Vagina (tissue), 2 donors: ENCODE results near the gene SIRT3. TPM values are rescaled to one million over a fixed set of nuclear protein-coding genes. Genes with fewer than 3 reads are reported as not detected.

ENCODE experiments used
- DNase-seq, 2 donors: peaks; one replicate each; pipeline ENCODE4 v3.0.0-alpha.2; 2017; ENCODE audit errors: extremely low spot score in 2 of 2
- H3K27ac ChIP-seq: fragments of 200-600 bp; sonication (generic); one replicate; pipeline ENCODE4 v1.5.1; 2019
- H3K27me3 ChIP-seq: fragments of 200-600 bp; sonication (generic); one replicate; pipeline ENCODE4 v1.5.1; 2019
- H3K36me3 ChIP-seq, 2 donors: fragments of 200-600 bp; sonication (generic); one replicate each; pipeline ENCODE4 v1.5.1; 2017 to 2019
- H3K4me1 ChIP-seq: fragments of 200-600 bp; sonication (generic); one replicate; pipeline ENCODE4 v1.5.1; 2019
- H3K4me3 ChIP-seq, 2 donors: fragments of 200-600 bp; sonication (generic); 1 replicate in 1 of 2; 2 replicates in 1 of 2; pipeline ENCODE4 v1.5.1; 2016 to 2019
- H3K9me3 ChIP-seq: fragments of 200-600 bp; sonication (generic); one replicate; pipeline ENCODE4 v1.5.1; 2019
- CTCF ChIP-seq, 3 experiments: fragments of 450-650 bp in 2 of 3; fragments of 200-600 bp in 1 of 3; sonication (generic) in 1 of 3; IDR thresholded peaks; one replicate each; pipeline ENCODE4 v1.5.1; 2017 to 2019; ENCODE audit warnings: antibody characterized with exemption in 3 of 3, mild to moderate bottlenecking in 2 of 3, moderate library complexity in 2 of 3
- POLR2A ChIP-seq, 2 donors: fragments of 450-650 bp; IDR thresholded peaks; one replicate each; pipeline ENCODE4 v1.6.1; 2017; ENCODE audit warnings: antibody characterized with exemption in 2 of 2, mild to moderate bottlenecking in 2 of 2, moderate library complexity in 2 of 2
- POLR2AphosphoS5 ChIP-seq, 2 donors: sonication (generic); formaldehyde crosslinking; IDR thresholded peaks; one replicate each; pipeline ENCODE4 v1.9.0; 2017; ENCODE audit warnings: antibody characterized with exemption in 2 of 2, mild to moderate bottlenecking in 2 of 2, low read depth in 1 of 2; ENCODE audit not compliant: insufficient read depth in 1 of 2
- intact Hi-C: fragments of 100-400 bp; cut with DNase I; formaldehyde crosslinking; loops from one replicate; pipeline ENCODE4 v1.15.1; 2023
- total RNA-seq: library from RNA; depleted of rRNA; stranded (reverse); fragments of >200 nt; gene quantifications from one replicate; pipeline ENCODE4 v1.2.3, GENCODE V29; 2016

The SIRT3 gene
- total RNA-seq, 1 donor from 2014 or later, result 5.6 TPM

GRCh38 chr11:283405-284104 lies 47.4 kb upstream of the SIRT3 start:
- H3K4me3 ChIP-seq, result no peak overlapping the region
- no peaks in the 10 kb centered on the region for H3K36me3 ChIP-seq
- peaks cover 29% of the 10 kb centered on the region for H3K27me3 ChIP-seq
- DNase-seq, result no peak
- intact Hi-C loops, result no loop called here
- H3K4me1 ChIP-seq, result peaks cover 31% of the 10 kb centered on the region
- TF ChIP-seq POLR2AphosphoS5 (IDR thresholded peaks at IDR 0.05; ENCODE audit: insufficient read depth in 1 of 2, low read depth in 1 of 2) (no peak), CTCF (IDR thresholded peaks at IDR 0.05) (no peak), POLR2A (IDR thresholded peaks at IDR 0.05) (no peak)
- no peak overlapping the region for H3K27ac ChIP-seq
- no peaks in the 10 kb centered on the region for H3K9me3 ChIP-seq

- peaks cover 29% of the 10 kb centered on the region for H3K27me3 ChIP-seq
- DNase-seq, result no peak
- intact Hi-C loops, result no loop called here
Observed at GRCh38 chr11:282630-283360, 46.7 kb upstream of the SIRT3 start.

DNA sequence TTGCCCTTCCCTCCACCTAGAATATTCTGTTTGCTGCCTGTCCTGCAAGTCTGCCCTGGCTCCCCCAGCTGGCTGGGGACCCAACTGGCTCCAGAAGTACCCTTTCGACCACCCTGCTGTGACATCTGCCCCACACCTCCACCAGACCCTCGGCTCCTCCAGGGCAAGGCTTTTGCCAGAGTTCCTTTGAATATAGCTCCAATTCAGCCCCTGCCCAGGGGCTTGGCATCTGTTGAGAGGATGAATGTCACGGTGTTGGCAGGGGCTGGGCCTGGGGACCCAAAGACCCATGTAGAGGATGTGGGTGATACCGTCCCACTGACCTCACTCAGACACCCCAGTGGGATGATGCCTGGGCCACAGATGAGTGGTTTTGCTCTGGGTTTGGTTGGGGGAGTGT lies 46.0 kb upstream of the SIRT3 start:
- peaks cover 21% of the 10 kb centered on the region for H3K4me1 ChIP-seq
- H3K27me3 ChIP-seq, result peaks cover 29% of the 10 kb centered on the region
- no peaks in the 10 kb centered on the region for H3K9me3 ChIP-seq
- intact Hi-C loops, result no loop called here
- TF ChIP-seq CTCF (IDR thresholded peaks at IDR 0.05) (no peak), POLR2A (IDR thresholded peaks at IDR 0.05) (no peak), POLR2AphosphoS5 (IDR thresholded peaks at IDR 0.05; ENCODE audit: insufficient read depth in 1 of 2, low read depth in 1 of 2) (no peak)
- no peak overlapping the region for H3K27ac ChIP-seq
- no peak overlapping the region for H3K4me3 ChIP-seq
- no peaks in the 10 kb centered on the region for H3K36me3 ChIP-seq
- no peak for DNase-seq

More at GRCh38 chr11:282630-283360, 46.7 kb upstream of the SIRT3 start:
- H3K27ac ChIP-seq, result no peak overlapping the region
- peaks cover 24% of the 10 kb centered on the region for H3K4me1 ChIP-seq
- H3K36me3 ChIP-seq, result no peaks in the 10 kb centered on the region
- no peak overlapping the region for H3K4me3 ChIP-seq
- no peaks in the 10 kb centered on the region for H3K9me3 ChIP-seq
- TF ChIP-seq POLR2A (IDR thresholded peaks at IDR 0.05) (no peak), POLR2AphosphoS5 (IDR thresholded peaks at IDR 0.05; ENCODE audit: insufficient read depth in 1 of 2, low read depth in 1 of 2) (no peak), CTCF (IDR thresholded peaks at IDR 0.05) (no peak)

DNA sequence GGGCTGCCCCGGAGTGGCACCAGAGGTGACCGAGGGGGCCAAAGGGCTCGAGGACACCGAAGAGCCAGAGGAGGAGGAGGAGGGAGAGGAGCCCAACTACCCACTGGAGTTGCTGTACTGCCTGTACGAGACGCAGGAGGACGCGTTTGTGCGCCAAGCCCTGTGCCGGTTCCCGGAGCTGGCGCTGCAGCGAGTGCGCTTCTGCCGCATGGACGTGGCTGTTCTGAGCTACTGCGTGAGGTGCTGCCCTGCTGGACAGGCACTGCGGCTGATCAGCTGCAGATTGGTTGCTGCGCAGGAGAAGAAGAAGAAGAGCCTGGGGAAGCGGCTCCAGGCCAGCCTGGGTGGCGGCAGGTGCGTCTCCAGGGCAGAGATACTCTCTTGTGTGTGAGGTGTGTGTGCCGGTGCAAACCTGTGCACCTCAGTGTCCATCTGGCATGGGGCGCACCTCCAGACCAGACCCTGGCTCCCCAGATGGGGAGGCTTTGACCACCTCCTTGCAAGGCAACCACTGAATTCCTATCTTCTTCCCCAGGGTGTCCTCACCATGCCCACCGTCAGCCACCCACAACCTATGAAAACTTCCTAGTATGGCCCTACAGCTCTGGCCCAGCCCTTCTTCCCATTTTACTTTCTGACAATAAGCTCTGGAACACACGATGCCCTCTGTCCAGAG lies 45.5 kb upstream of the SIRT3 start:
- no peak for DNase-seq
- peaks cover 21% of the 10 kb centered on the region for H3K4me1 ChIP-seq
- no peak for TF ChIP-seq POLR2AphosphoS5 (IDR thresholded peaks at IDR 0.05; ENCODE audit: insufficient read depth in 1 of 2, low read depth in 1 of 2)
- TF ChIP-seq POLR2A (IDR thresholded peaks at IDR 0.05), result no peak
- no peak for TF ChIP-seq CTCF (IDR thresholded peaks at IDR 0.05)
- peak overlapping the region in 1 of 2 donors; percentile 37 for H3K4me3 ChIP-seq
- intact Hi-C loops, result no loop called here
- H3K36me3 ChIP-seq, result no peaks in the 10 kb centered on the region
- peaks cover 29% of the 10 kb centered on the region for H3K27me3 ChIP-seq
- H3K9me3 ChIP-seq, result no peaks in the 10 kb centered on the region
- H3K27ac ChIP-seq, result no peak overlapping the region
